Right renal cortex interstitium (tissue), 3 donors: Measurements from ENCODE around the gene CCDC187. TPM values are rescaled to one million over a fixed set of nuclear protein-coding genes. Genes with fewer than 3 reads are reported as not detected.

Source experiments
- DNase-seq, 3 donors: peaks; one replicate each; pipeline ENCODE4 v3.0.0-alpha.2; 2013; ENCODE audit warnings: low read depth in 3 of 3, low spot score in 2 of 3
- polyA plus RNA-seq, 3 donors: library from polyadenylated mRNA; unstranded; fragments of 120-200 nt; gene quantifications; one replicate each; pipeline ENCODE4 v1.2.1, GENCODE V29; 2013; ENCODE audit not compliant: insufficient read length in 3 of 3

CCDC187 gene
- polyA plus RNA-seq, 3 donors = 1.3 to 1.7 (median 1.4) TPM

DNA sequence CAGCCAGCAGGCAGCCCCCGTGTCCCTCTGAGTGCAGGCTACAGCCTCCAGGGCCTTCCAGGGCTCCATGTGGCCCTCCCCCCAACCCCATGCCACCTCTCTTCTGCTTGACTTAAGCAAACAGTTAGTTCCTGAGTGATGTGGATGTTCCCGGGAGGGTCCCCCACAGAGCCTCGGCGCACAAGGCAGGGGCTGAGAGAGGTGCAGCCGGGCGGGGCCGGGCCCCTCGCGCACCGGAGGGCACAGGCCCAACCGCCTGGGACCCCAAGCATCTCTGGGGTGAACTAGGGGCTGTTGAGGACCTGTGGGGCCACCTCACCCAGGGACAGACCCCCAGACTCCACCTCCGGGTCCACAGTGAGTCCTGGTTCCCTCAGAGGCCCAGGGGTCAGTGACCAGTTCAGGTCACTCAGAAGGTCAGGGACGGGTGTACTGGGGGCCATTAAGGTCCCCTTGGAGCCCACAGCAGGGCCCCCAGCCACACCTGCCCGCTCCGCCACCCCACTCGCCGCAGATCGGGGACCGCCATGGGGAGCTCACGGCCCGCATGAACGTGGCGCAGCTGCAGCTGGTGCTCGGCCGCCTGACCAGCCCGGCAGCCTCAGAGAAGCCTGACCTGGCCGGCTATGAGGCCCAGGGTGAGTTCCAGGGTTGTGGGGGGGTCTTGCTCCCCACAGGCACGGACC is 36.6 kb upstream of the CCDC187 start:
- DNase-seq = no peak

- DNase-seq = no peak
These were observed 36.0 kb upstream of the CCDC187 start for GRCh38 chr9:136339958-136340310.

GRCh38 chr9:136339173-136339957 is 35.5 kb upstream of the CCDC187 start:
- DNase-seq = no peak

DNA sequence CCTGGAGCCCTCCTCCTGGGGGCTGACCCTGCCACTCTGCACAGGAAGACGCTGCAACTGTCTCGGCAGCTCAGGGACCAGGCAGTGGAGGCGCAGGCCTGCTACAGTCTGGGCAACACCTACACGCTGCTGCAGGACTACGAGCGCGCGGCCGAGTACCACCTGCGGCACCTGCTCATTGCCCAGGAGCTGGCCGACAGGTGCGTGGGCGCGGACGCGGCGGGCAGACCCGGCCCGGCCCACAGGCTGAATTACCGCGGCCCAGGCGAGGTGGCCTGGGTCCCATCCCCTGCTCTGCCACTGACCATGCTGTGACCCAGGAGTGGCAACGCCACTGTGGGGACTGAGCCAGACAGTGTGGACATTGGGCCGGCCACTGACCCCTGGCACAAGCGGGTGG is 34.6 kb upstream of the CCDC187 start:
- DNase-seq = no peak

DNA sequence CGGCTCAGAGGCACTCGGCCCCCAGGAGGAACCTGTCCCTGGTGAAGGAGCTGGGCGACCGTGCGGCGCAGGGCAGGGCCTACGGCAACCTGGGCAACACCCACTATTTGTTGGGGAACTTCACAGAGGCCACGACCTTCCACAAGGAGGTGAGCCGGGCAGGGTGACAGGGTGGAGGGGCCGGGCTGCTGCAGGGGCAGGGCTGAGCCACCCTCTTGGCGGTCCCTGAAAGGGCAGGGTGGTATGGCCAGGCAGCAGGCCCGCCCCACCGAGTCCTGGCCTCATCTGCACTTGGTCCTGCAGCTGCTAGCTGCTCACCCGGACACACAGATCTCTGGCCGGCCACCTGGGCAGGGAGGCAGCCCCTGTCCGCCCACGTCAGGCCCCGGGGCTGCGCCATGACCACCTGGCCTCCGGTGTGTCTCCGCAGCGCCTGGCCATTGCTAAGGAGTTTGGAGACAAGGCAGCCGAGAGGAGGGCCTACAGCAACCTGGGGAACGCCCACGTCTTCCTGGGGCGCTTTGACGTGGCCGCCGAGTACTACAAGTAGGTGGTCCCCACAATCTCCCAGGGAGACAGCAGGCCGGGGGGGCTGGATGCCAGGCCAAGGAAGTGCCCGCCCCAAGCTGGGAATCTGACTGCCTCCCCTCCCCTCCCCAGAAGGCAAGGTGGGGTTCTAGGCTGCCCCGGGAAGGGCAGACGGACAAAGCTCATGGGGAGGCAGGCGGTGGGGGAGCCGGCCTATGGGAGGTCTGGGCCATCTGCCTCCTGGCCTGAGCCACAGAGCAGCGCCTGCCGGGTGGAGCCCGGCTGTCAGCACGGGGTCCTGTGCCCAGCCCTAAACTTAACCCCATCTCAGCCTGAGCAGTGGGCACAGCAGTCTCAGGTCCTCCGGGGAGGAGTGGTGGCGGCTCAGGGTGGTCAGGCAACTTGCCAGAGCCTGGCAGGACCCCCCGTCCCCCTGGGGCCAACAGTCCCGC is 33.8 kb upstream of the CCDC187 start:
- DNase-seq = no peak

GRCh38 chr9:136336881-136337280 is 33.0 kb upstream of the CCDC187 start:
- no peak for DNase-seq

DNA sequence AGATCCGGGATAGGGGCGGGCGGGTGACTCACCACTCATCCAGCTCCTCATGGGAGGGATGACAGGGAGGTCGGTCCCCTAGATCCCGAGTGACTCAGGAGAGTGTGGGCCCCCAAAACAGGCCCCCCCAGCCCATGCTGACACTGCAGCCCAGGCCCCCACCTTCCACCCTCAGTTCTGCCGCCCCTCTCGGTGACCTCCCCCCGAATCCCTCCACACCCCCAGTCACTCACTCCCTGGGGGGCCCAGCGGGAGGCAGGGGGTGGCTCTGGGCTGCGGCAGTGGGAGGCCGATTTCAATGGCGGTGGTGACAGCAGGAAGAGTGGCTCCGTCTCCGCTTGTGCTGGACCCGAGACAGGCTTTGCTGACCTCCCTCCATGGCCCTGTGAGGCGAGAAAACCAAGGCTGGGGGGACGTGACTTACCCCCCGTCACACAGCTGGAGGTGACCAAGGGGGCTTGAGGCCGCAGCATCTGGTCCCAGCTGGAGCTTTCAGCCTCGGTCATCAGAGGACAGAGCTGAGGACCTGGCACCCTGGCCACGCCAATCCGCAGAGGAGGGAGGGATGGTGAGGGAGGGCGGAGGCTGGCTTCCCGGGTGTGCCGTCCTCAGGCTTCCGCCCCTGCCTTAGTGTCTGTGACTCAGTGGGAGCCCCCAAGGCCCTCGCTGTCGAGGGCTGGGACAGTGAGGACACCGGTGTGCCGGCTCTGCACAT is 32.4 kb upstream of the CCDC187 start:
- DNase-seq = no peak

- DNase-seq = no peak
These were observed 31.6 kb upstream of the CCDC187 start for GRCh38 chr9:136335296-136336155.

DNA sequence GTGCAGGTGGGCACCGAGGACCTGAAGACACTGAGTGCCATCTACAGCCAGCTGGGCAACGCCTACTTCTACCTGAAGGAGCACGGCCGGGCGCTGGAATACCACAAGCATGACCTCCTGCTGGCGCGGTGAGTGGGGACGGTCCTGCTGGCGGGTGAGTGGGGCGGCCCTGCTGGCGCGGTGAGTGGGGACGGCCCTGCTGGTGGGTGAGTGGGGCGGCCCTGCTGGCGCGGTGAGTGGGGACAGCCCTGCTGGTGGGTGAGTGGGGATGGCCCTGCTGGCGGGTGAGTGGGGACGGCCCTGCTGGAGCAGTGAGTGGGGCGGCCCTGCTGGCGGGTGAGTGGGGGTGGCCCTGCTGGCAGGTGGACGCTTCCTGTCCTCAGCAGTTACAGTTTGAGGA is 30.6 kb upstream of the CCDC187 start:
- DNase-seq = no peak

DNA sequence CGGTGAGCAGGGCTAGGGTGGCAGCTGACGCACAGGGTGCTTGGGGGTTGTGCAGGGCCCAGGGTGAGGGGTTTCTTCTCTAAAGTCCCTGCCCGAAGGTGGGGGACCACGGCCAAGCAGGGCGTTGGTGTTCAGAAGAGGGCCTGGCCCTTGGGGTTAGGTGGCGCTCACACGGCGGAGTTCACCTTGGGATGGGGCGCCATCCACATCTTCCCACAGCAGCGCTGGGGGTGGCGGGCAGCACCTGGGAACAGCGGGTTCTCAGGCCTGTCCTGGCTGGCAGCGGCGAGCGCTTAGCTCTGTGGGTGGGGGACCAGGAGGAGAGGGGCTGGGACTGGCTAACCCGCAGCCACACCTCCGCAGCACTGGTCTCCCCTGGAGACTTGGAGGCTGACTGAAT is 29.6 kb upstream of the CCDC187 start:
- DNase-seq = no peak

DNA sequence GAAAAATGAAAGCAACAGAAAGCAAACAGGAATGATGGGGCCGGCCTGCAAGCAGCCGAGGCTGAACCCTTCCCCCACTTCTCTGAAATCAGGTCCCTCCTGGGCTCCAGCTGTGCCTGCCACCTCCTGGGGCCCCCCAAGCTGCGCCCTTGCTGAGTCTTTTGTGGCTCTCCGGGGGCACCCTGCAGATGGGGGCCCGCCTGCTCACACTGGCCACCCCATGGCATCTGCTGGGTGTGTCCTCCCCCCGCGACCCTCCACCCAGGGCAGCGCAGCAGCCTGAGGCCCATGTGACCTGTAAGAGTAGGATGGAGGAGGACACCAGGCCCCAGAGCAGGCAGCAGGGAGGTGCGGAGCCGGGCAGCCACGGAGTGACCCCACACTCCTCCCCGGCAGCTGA is 29.2 kb upstream of the CCDC187 start:
- DNase-seq = no peak

DNA sequence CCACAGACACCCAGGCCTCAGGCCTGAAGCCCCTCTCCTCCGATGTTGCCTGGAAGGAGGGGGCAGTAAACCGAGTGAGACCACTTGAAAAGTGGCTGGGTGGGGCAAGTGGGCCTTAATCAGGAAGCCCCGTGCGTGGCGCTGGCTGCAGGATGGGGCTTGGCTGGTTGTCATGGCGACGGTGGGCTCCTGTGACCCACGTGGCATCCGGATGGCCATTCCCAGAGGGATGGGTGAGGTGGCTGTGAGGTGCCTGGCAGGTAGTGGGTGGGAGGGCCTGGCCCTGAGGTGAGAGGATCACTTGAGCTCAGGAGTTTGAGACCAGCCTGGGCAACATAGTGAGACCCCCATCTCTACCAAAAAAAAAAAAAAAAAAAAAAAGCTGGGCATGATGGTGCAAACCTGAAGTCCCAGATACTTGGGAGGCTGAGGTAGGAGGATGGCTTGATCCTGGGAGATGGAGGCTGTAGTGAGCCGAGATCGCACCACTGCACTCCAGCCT is 28.6 kb upstream of the CCDC187 start:
- no peak for DNase-seq

- DNase-seq = no peak
These were observed 27.9 kb upstream of the CCDC187 start for GRCh38 chr9:136331556-136332481.

GRCh38 chr9:136331030-136331429 is 27.1 kb upstream of the CCDC187 start:
- DNase-seq = no peak

DNA sequence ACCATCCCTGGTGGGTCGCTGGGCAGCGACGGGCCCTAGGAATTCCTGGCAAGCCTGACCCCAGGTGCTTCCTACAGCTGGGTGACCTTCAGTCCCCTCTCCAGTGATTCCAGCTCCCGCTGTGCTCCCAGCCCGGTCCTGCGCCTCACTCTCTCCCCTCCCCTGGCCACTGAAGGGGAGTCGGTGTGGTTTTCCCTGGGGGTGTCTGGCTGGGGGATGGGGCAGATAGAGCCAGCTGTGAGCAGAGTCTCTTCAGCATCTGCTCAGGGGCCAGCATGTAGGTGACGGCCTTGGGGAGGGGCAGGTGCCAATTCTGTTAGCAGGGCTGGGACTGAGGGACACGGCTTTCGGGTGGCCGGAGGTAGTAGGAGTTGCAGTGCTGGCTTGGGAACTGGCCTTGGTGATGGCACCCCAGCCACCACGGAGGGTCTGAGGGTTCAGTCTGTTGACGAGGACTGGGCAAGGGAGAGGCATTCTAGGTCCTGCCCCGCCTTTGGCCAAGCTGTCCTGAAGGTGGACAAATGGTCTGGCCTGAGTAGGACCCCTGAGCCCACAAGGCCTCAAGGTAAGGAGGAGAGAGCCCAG is 26.6 kb upstream of the CCDC187 start:
- DNase-seq = no peak

- DNase-seq = no peak
These were observed 25.9 kb upstream of the CCDC187 start for GRCh38 chr9:136329636-136330405.

DNA sequence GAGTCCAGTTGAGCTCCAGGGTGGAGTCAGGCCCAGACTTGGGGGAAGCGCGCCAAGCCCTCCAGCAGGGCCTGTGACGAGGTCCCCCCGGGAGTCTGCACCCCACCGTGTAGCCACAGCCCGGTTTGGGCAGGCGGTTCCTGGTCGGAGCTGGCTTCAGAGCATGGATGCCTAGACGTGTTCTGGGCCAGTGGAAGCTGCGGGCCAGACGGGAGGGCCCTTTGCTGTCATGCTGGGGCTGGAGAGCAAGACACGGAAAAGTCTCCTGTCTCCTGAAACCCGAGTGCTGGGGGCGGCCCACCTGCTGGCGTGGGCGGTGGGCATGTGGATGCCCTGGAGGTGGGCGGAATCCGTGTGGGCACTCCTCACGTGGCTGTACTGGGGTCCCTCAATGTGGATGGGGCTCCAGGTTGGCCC is 25.3 kb upstream of the CCDC187 start:
- no peak for DNase-seq
